Head of caudate nucleus (tissue), 42 donors: ENCODE results near the gene SNX27.

Experiments used
- DNase-seq, 42 donors: peaks; one replicate each; pipeline versions ENCODE4 v3.0.0 to v3.0.0-alpha.2; 2020 to 2021; ENCODE audit warnings: mixed read lengths in 7 of 42
- intact Hi-C: fragments of 100-400 bp; cut with DNase I; formaldehyde crosslinking; loops from one replicate; pipeline ENCODE4 v1.15.0; 2022

The SNX27 gene

GRCh38 chr1:151714820-151715725 lies 103.2 kb downstream of the SNX27 start:
- DNase-seq: no peak
- intact Hi-C loops: loop anchor here (10.0 kb wide), 1 partner anchor 100 kb away; the partner anchor contains the start of gene SNX27

- peak in 2 of 42 donors; percentile 32 to 64 for DNase-seq
- intact Hi-C loops: loop anchor here (10.0 kb wide), 1 partner anchor 101 kb away; the partner anchor contains the start of gene SNX27
Observed at GRCh38 chr1:151715726-151716404, 104.0 kb downstream of the SNX27 start.

- intact Hi-C loops: loop anchor here (10.0 kb wide), 1 partner anchor 102 kb away; the partner anchor contains the start of gene SNX27
- DNase-seq: no peak
Observed at GRCh38 chr1:151716405-151716762, 104.5 kb downstream of the SNX27 start.

- intact Hi-C loops: loop anchor here (10.0 kb wide), 1 partner anchor 102 kb away; the partner anchor contains the start of gene SNX27
- peak; percentile 49 to 93 (median 77) for DNase-seq
Observed at GRCh38 chr1:151716771-151717631, 105.2 kb downstream of the SNX27 start, which contains the start of gene CELF3. Gene CELF3 (minus strand): TSS chr1:151716803. CDS start chr1:151716020, 783 bp downstream.

GRCh38 chr1:151718011-151718431 lies 106.2 kb downstream of the SNX27 start:
- no peak for DNase-seq
- intact Hi-C loops: loop anchor here (10.0 kb wide), 1 partner anchor 103 kb away; the partner anchor contains the start of gene SNX27

- no peak for DNase-seq
- intact Hi-C loops: loop anchor here (10.0 kb wide), 1 partner anchor 104 kb away; the partner anchor contains the start of gene SNX27
Observed at GRCh38 chr1:151718666-151719065, 106.8 kb downstream of the SNX27 start.

GRCh38 chr1:151720125-151720524 lies 108.3 kb downstream of the SNX27 start:
- intact Hi-C loops: no loop called here
- no peak for DNase-seq

GRCh38 chr1:151720554-151720953 lies 108.7 kb downstream of the SNX27 start:
- no peak for DNase-seq
- intact Hi-C loops: no loop called here

- peak in 5 of 42 donors; percentile 35 to 64 (median 55) for DNase-seq
- intact Hi-C loops: no loop called here
Observed at GRCh38 chr1:151720974-151721787, 109.3 kb downstream of the SNX27 start, which contains the start of gene RIIAD1. Gene RIIAD1 (plus strand): TSS chr1:151721522. CDS start chr1:151721537, 15 bp downstream.

- intact Hi-C loops: no loop called here
- DNase-seq: no peak
Observed at GRCh38 chr1:151721788-151722510, 110.1 kb downstream of the SNX27 start.

- no peak for DNase-seq
- intact Hi-C loops: no loop called here
Observed at GRCh38 chr1:151723726-151724370, 112.0 kb downstream of the SNX27 start.

GRCh38 chr1:151728151-151729054 lies 116.6 kb downstream of the SNX27 start:
- peak in 35 of 42 donors; percentile 24 to 87 (median 57) for DNase-seq
- intact Hi-C loops: no loop called here

- DNase-seq: peak in 2 of 42 donors; percentile 25 to 27
- intact Hi-C loops: no loop called here
Observed at GRCh38 chr1:151729157-151729965, 117.5 kb downstream of the SNX27 start.

GRCh38 chr1:151729966-151730291 lies 118.1 kb downstream of the SNX27 start:
- intact Hi-C loops: loop anchor here (5.0 kb wide), 1 partner anchor 193 kb away; no protein-coding TSS in a partner anchor

GRCh38 chr1:151733126-151733525 lies 121.3 kb downstream of the SNX27 start:
- intact Hi-C loops: loop anchor here (5.0 kb wide), 1 partner anchor 196 kb away; no protein-coding TSS in a partner anchor
- no peak for DNase-seq

More at GRCh38 chr1:151729966-151730291, 118.1 kb downstream of the SNX27 start:
- peak in 1 of 42 donors; percentile 20 for DNase-seq
